Type B pancreatic cell (in vitro differentiated cells): ENCODE measurements around the gene ANXA6. TPM values are rescaled to one million over a fixed set of nuclear protein-coding genes. Genes with fewer than 3 reads are reported as not detected.

Source experiments
- DNase-seq: peaks from one replicate; pipeline ENCODE4 v3.0.0; 2021; ENCODE audit warnings: mixed read lengths; ENCODE audit not compliant: unreplicated experiment; ENCODE audit errors: extremely low spot score
- H3K27ac Mint-ChIP-seq: 2 replicates; pipeline ENCODE4 v1.8.0; 2021; ENCODE audit warnings: mild to moderate bottlenecking, mixed read lengths
- H3K27me3 Mint-ChIP-seq: 2 replicates; pipeline ENCODE4 v1.8.0; 2021; ENCODE audit warnings: mixed read lengths
- H3K36me3 Mint-ChIP-seq: 2 replicates; pipeline ENCODE4 v1.8.0; 2021; ENCODE audit warnings: mixed read lengths
- H3K4me1 Mint-ChIP-seq: one replicate; pipeline ENCODE4 v1.8.0; 2021; ENCODE audit warnings: mixed read lengths; ENCODE audit not compliant: unreplicated experiment
- H3K4me3 Mint-ChIP-seq: 2 replicates; pipeline ENCODE4 v1.8.0; 2021; ENCODE audit warnings: mild to moderate bottlenecking, mixed read lengths
- H3K9me3 Mint-ChIP-seq: 2 replicates; pipeline ENCODE4 v1.8.0; 2021; ENCODE audit warnings: mixed read lengths
- CTCF ChIP-seq: fragments of 200-600 bp; sonication (generic); conservative IDR thresholded peaks from 2 replicates; pipeline ENCODE4 v1.5.0; 2021; ENCODE audit warnings: antibody characterized with exemption, mild to moderate bottlenecking
- total RNA-seq: library from RNA; stranded (reverse); gene quantifications from 2 replicates; pipeline ENCODE4 v1.2.1, GENCODE V29; 2021; ENCODE audit warnings: low replicate concordance

ANXA6 gene
- total RNA-seq, 1 donor from 2014 or later = 200 TPM

GRCh38 chr5:151075698-151076331 lies 81.8 kb downstream of the ANXA6 start:
- no peak for DNase-seq
- no peak for TF ChIP-seq CTCF
- Mint-ChIP-seq H3K36me3 (peaks cover 4% of the 10 kb centered on the region), H3K27me3 (no peaks in the 10 kb centered on the region), H3K4me1 (peaks cover 40% of the 10 kb centered on the region), H3K9me3 (no peaks in the 10 kb centered on the region), H3K4me3 (no peak overlapping the region), H3K27ac (peak overlapping the region; percentile 60)

GRCh38 chr5:151074557-151074956 lies 83.0 kb downstream of the ANXA6 start:
- no peak for DNase-seq
- no peak overlapping the region for H3K4me3 Mint-ChIP-seq
- H3K27ac Mint-ChIP-seq = no peak overlapping the region
- peaks cover 38% of the 10 kb centered on the region for H3K4me1 Mint-ChIP-seq
- no peaks in the 10 kb centered on the region for H3K9me3 Mint-ChIP-seq
- H3K36me3 Mint-ChIP-seq = no peaks in the 10 kb centered on the region
- H3K27me3 Mint-ChIP-seq = no peaks in the 10 kb centered on the region
- no peak for TF ChIP-seq CTCF

GRCh38 chr5:151073280-151073679 lies 84.3 kb downstream of the ANXA6 start:
- Mint-ChIP-seq H3K27me3 (no peaks in the 10 kb centered on the region), H3K4me1 (peaks cover 34% of the 10 kb centered on the region), H3K27ac (no peak overlapping the region), H3K4me3 (no peak overlapping the region), H3K36me3 (no peaks in the 10 kb centered on the region), H3K9me3 (no peaks in the 10 kb centered on the region)
- TF ChIP-seq CTCF = no peak
- DNase-seq = no peak

GRCh38 chr5:151072630-151073025 lies 85.0 kb downstream of the ANXA6 start:
- no peak for TF ChIP-seq CTCF
- H3K27ac Mint-ChIP-seq = peak overlapping the region; percentile 95
- H3K9me3 Mint-ChIP-seq = no peaks in the 10 kb centered on the region
- H3K4me3 Mint-ChIP-seq = no peak overlapping the region
- peaks cover 32% of the 10 kb centered on the region for H3K4me1 Mint-ChIP-seq
- DNase-seq = no peak
- no peaks in the 10 kb centered on the region for H3K27me3 Mint-ChIP-seq
- peaks cover 3% of the 10 kb centered on the region for H3K36me3 Mint-ChIP-seq

GRCh38 chr5:151071848-151072629 lies 85.5 kb downstream of the ANXA6 start:
- no peak for TF ChIP-seq CTCF
- peak overlapping the region; percentile 95 for H3K27ac Mint-ChIP-seq
- DNase-seq = no peak
- H3K27me3 Mint-ChIP-seq = no peaks in the 10 kb centered on the region
- peaks cover 7% of the 10 kb centered on the region for H3K36me3 Mint-ChIP-seq
- H3K4me1 Mint-ChIP-seq = peaks cover 33% of the 10 kb centered on the region
- no peak overlapping the region for H3K4me3 Mint-ChIP-seq
- no peaks in the 10 kb centered on the region for H3K9me3 Mint-ChIP-seq
